AG09319 (cell line): ENCODE measurements around the gene LSM3.

Source experiments
- DNase-seq: peaks from one replicate; pipeline ENCODE4 v3.0.0-alpha.2; 2010; ENCODE audit warnings: low read depth; ENCODE audit errors: extremely low read depth
- TF ChIP-seq, protein P1 (sequence below): IDR thresholded peaks from 2 replicates; pipeline ENCODE4 v1.5.1; 2011; ENCODE audit warnings: low read depth, mild to moderate bottlenecking, inconsistent platforms, low read length, moderate library complexity

LSM3 gene

GRCh38 chr3:14240366-14240765 is 61.7 kb downstream of the LSM3 start:
- DNase-seq, result no peak
- TF ChIP-seq, protein P1, sequence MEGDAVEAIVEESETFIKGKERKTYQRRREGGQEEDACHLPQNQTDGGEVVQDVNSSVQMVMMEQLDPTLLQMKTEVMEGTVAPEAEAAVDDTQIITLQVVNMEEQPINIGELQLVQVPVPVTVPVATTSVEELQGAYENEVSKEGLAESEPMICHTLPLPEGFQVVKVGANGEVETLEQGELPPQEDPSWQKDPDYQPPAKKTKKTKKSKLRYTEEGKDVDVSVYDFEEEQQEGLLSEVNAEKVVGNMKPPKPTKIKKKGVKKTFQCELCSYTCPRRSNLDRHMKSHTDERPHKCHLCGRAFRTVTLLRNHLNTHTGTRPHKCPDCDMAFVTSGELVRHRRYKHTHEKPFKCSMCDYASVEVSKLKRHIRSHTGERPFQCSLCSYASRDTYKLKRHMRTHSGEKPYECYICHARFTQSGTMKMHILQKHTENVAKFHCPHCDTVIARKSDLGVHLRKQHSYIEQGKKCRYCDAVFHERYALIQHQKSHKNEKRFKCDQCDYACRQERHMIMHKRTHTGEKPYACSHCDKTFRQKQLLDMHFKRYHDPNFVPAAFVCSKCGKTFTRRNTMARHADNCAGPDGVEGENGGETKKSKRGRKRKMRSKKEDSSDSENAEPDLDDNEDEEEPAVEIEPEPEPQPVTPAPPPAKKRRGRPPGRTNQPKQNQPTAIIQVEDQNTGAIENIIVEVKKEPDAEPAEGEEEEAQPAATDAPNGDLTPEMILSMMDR, result no peak

DNA sequence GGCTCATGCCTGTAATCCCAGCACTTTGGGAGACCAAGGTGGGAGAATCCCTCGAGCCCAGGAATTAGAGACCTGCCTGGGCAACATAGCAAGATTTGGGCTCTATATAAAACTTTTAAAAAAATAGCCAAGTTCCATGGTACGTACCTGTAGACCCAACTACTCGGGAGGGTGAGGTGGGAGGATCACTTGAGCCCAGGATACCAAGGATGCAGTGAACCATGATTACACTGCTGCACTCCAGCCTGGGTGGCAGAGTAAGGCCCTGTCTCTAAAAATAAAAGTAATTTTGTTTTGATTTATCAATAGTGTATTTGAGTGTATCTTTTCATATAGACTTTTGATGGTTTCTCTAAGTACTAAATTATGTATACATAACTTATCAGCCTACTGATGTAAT is 63.1 kb downstream of the LSM3 start:
- no peak for DNase-seq
- TF ChIP-seq, protein P1, result no peak

GRCh38 chr3:14242490-14243311 is 64.1 kb downstream of the LSM3 start:
- TF ChIP-seq, protein P1, result no peak
- DNase-seq, result no peak

- TF ChIP-seq, protein P1, result no peak
- DNase-seq, result no peak
Measured at GRCh38 chr3:14243782-14244181, 65.2 kb downstream of the LSM3 start.

GRCh38 chr3:14244521-14245247 is 66.1 kb downstream of the LSM3 start:
- TF ChIP-seq, protein P1, result no peak
- DNase-seq, result no peak

DNA sequence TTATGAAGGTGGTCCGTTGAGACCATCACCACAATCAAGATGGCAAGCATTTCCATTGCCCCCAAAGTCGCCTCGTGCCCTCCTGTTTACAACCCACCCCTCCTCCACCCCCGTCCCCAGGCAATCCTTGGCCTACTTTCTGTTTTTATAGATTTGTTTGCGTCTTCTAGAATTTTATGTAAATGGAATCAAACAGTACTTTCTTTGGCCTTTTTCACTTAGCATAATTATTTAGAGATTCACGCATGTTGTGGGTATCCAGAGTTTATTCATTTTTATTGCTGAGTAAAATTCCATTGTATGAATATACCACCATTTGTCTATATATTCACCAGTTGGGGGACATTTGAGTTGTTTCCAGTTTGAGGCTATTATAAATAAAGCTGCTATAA is 66.6 kb downstream of the LSM3 start:
- DNase-seq, result no peak
- TF ChIP-seq, protein P1, result no peak

DNA sequence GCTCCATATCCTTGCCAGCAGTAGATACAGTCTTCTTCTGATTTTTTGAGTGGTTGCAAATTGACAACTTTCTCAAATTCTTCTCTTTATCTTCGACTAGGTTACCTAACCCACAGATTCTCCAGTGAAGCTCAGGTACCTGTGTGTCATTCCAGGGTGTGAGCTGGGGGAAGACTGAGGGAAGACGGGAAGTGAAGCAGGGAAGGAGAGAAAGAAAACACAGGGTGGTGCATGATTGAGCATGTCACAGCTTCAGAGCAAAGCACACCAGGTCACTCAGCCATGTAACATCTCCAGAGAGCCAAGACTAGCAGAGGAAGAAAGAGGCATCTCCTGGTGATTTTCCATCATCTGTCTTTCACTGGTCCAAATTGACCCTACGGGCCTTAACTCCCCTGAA is 67.2 kb downstream of the LSM3 start:
- no peak for DNase-seq
- TF ChIP-seq, protein P1, result no peak
